Measurements from ENCODE around the gene EPHX1.
"Not testable (repeated sequence)": the region's sequence is repeated elsewhere in the genome, so short reads cannot be mapped to it uniquely, and the experiment has no call there.

The EPHX1 gene

GRCh38 chr1:225834417-225835329 lies 24.7 kb downstream of the EPHX1 start:
- TF ChIP-seq MAX (IDR thresholded peaks at IDR 0.05; ENCODE audit: low read depth, low read length) (no peak), MYC (IDR thresholded peaks at IDR 0.05; ENCODE audit: low read depth, low read length) (no peak), CTCF (IDR thresholded peaks at IDR 0.05; ENCODE audit: low read depth, low read length) (no peak), POLR2A (IDR thresholded peaks at IDR 0.05; ENCODE audit: extremely low read depth, insufficient read length) (no peak)
- DNase-seq (ENCODE audit: low read depth): no peak

GRCh38 chr1:225835856-225836255 lies 25.9 kb downstream of the EPHX1 start:
- TF ChIP-seq MAX (IDR thresholded peaks at IDR 0.05; ENCODE audit: low read depth, low read length) (no peak), CTCF (IDR thresholded peaks at IDR 0.05; ENCODE audit: low read depth, low read length) (no peak), POLR2A (IDR thresholded peaks at IDR 0.05; ENCODE audit: extremely low read depth, insufficient read length) (no peak), MYC (IDR thresholded peaks at IDR 0.05; ENCODE audit: low read depth, low read length) (no peak)
- no peak overlapping the region for H3K4me3 ChIP-seq (ENCODE audit: low read depth, low read length)
- DNase-seq (ENCODE audit: low read depth): no peak

More at GRCh38 chr1:225834417-225835329, 24.7 kb downstream of the EPHX1 start:
- H3K4me3 ChIP-seq (ENCODE audit: low read depth, low read length): no peak overlapping the region

GRCh38 chr1:225836296-225836695 lies 26.4 kb downstream of the EPHX1 start:
- DNase-seq (ENCODE audit: low read depth); H3K4me3 ChIP-seq (ENCODE audit: low read depth, low read length): not testable (repeated sequence)

- DNase-seq (ENCODE audit: low read depth): no peak
- H3K4me3 ChIP-seq (ENCODE audit: low read depth, low read length): no peak overlapping the region
- TF ChIP-seq CTCF (IDR thresholded peaks at IDR 0.05; ENCODE audit: low read depth, low read length) (no peak), MYC (IDR thresholded peaks at IDR 0.05; ENCODE audit: low read depth, low read length) (no peak), MAX (IDR thresholded peaks at IDR 0.05; ENCODE audit: low read depth, low read length) (no peak), POLR2A (IDR thresholded peaks at IDR 0.05; ENCODE audit: extremely low read depth, insufficient read length) (no peak)
Measured at GRCh38 chr1:225838793-225839192, 28.9 kb downstream of the EPHX1 start.

- TF ChIP-seq MYC (IDR thresholded peaks at IDR 0.05; ENCODE audit: low read depth, low read length) (no peak), POLR2A (IDR thresholded peaks at IDR 0.05; ENCODE audit: extremely low read depth, insufficient read length) (no peak), CTCF (IDR thresholded peaks at IDR 0.05; ENCODE audit: low read depth, low read length) (no peak), MAX (IDR thresholded peaks at IDR 0.05; ENCODE audit: low read depth, low read length) (no peak)
- no peak for DNase-seq (ENCODE audit: low read depth)
- H3K4me3 ChIP-seq (ENCODE audit: low read depth, low read length): no peak overlapping the region
Measured at GRCh38 chr1:225840223-225840610, 30.3 kb downstream of the EPHX1 start.

GRCh38 chr1:225840713-225841112 lies 30.8 kb downstream of the EPHX1 start:
- H3K4me3 ChIP-seq (ENCODE audit: low read depth, low read length): no peak overlapping the region
- TF ChIP-seq MYC (IDR thresholded peaks at IDR 0.05; ENCODE audit: low read depth, low read length): no peak
- TF ChIP-seq CTCF (IDR thresholded peaks at IDR 0.05; ENCODE audit: low read depth, low read length): no peak
- no peak for TF ChIP-seq MAX (IDR thresholded peaks at IDR 0.05; ENCODE audit: low read depth, low read length)
- TF ChIP-seq POLR2A (IDR thresholded peaks at IDR 0.05; ENCODE audit: extremely low read depth, insufficient read length): no peak
- no peak for DNase-seq (ENCODE audit: low read depth)

Measured in NB4 (cell line).